Measurements from ENCODE around the gene CRYL1. TPM values are rescaled to one million over a fixed set of nuclear protein-coding genes. Genes with fewer than 3 reads are reported as not detected.
A peak's percentile ranks its signal among the peaks of the same experiment; 100 is the strongest.

Gene CRYL1
- total RNA-seq, 1 experiment from 2014 or later = 3.7 TPM

- Histone ChIP-seq H3K18ac (ENCODE audit: insufficient read length, low read depth, low read length) (no peak overlapping the region), H2BK15ac (ENCODE audit: low read depth, low read length) (no peak overlapping the region), H3K79me1 (ENCODE audit: insufficient read depth, low read depth, low read length, poor library complexity, severe bottlenecking) (no peaks in the 10 kb centered on the region), H2BK12ac (ENCODE audit: insufficient read length, low read depth, low read length) (no peak overlapping the region), H3K23ac (ENCODE audit: insufficient read length, low read depth, low read length) (no peak overlapping the region), H3K9ac (ENCODE audit: extremely low read depth, insufficient read length, low read length) (no peak overlapping the region), H2BK20ac (ENCODE audit: low read depth, low read length, poor library complexity, severe bottlenecking) (no peak overlapping the region), H3K4ac (ENCODE audit: low read depth, low read length) (no peak overlapping the region), H3K14ac (ENCODE audit: insufficient read depth, low read length) (no peak overlapping the region), H3K9me3 (ENCODE audit: control insufficient read depth, low read depth, low read length) (no peaks in the 10 kb centered on the region), H2AFZ (ENCODE audit: low read length) (no peak overlapping the region), H3T11ph (ENCODE audit: low read length) (no peak overlapping the region), H4K20me1 (ENCODE audit: control insufficient read depth, insufficient read depth, insufficient read length) (no peaks in the 10 kb centered on the region), H2BK5ac (ENCODE audit: insufficient read length, low read length) (no peak overlapping the region), H4K91ac (ENCODE audit: insufficient read length, low read depth, low read length) (no peak overlapping the region), H4K5ac (ENCODE audit: insufficient read length, low read depth, low read length) (no peak overlapping the region), H3K56ac (ENCODE audit: insufficient read length, low read depth, low read length) (no peak overlapping the region), H3K4me1 (ENCODE audit: insufficient read depth, low read length) (peaks cover 8% of the 10 kb centered on the region; the same call in 1 of the 2 replicates), H3K23me2 (ENCODE audit: insufficient read length, low read depth, low read length, poor library complexity, severe bottlenecking) (no peaks in the 10 kb centered on the region), H4K8ac (replicated peaks; ENCODE audit: insufficient read length, low read depth, low read length) (no peak overlapping the region), H3K27ac (ENCODE audit: insufficient read length, low read depth, low read length) (no peak overlapping the region), H3K27me3 (ENCODE audit: insufficient read depth, low read length) (no peaks in the 10 kb centered on the region), H2BK120ac (ENCODE audit: low read depth, low read length, poor library complexity, severe bottlenecking) (no peak overlapping the region), H3K4me2 (ENCODE audit: insufficient read depth, insufficient read length, low read length) (no peak overlapping the region), H3K79me2 (ENCODE audit: insufficient read depth, low read length) (no peaks in the 10 kb centered on the region), H2AK5ac (ENCODE audit: insufficient read length, low read length) (no peak overlapping the region)
- Mint-ChIP-seq H3K36me3 (ENCODE audit: insufficient read depth in 1 of 3, low read depth in 3 of 3) (peaks cover 0 to 3% (median 0%) of the 10 kb centered on the region in 3 experiments; a peak in 1 of 7 replicates), H3K9me3 (no peaks in the 10 kb centered on the region; a peak in 1 of 5 replicates), H3K27ac (peak overlapping the region in 1 of 3 experiments; percentile 47; a peak in 1 of 7 replicates), H3K27me3 (ENCODE audit: low read depth) (no peaks in the 10 kb centered on the region; the same call in none of the 2 replicates), H3K4me1 (peaks cover 22 to 29% of the 10 kb centered on the region in 2 experiments), H3K4me3 (no peak overlapping the region)
- no peak for TF ChIP-seq CTCF (conservative IDR thresholded peaks at IDR 0.05)
- no peak for DNase-seq
- no CpG with 5 or more reads among the region's 11 CpGs for WGBS (ENCODE audit: extremely low coverage, insufficient read length, low lambda C conversion rate)
Measured at GRCh38 chr13:20460761-20461160, 64.9 kb downstream of the CRYL1 start.
